ENCODE results near the gene C1orf232. TPM values are rescaled to one million over a fixed set of nuclear protein-coding genes. Genes with fewer than 3 reads are reported as not detected.

The C1orf232 gene
- total and polyA plus RNA-seq, 9 of the 15 experiments (the other 6 are each of a cell fraction or from before 2014, with no cell fraction given) = not detected

DNA sequence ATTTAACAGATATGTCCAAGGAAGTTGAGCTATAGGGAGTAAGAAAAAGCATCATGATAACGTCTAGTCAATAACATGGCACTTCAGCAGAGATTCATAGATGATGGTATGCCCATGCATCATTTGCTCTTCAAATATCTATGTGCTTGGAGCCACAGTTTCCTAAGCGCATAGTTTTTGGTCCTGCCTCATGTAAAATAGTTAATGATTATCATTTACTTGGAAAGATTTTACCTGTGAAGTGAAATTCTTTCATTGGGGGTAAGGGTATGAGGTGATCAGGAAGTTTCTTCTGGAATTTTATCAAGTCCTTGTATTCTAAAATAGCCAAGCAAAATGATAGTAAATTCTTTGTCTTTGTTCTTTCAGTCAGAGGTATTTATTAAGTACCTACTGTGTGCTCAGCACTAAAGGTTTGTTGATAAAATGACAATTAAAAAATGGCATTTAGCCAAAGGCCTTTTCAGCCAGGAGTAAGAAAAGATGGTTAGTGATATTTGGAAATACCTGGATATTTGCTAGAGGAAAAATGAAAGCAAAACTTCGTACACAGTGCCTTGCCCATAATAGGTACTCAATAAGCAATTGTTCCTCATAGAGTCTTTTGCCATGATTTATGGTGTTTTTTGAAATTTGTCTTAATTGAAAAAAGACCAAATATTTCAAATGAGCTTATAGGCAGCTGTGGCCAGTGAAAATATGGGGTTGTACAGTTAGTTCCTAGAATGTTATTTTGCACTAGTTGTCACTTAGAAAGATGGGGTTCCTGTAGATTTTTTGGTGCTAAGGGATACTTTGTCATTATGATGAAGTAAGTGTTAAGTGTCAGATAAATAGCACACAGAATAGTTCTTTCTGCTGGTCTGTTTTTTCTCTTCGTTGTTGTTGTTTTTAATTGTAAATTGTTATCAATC is 44.1 kb downstream of the C1orf232 start (continued):
- no peak for TF ChIP-seq NFYB (IDR thresholded peaks at IDR 0.05; ENCODE audit: extremely low read depth, insufficient read length)
- no peak for TF ChIP-seq CAMTA2 (CRISPR knock-in tag; conservative IDR thresholded peaks at IDR 0.05)
- no peak for TF ChIP-seq EWSR1 (IDR thresholded peaks at IDR 0.05; ENCODE audit: borderline replicate concordance, low read depth, partially characterized antibody)
- no peak for TF ChIP-seq HEY1 (CRISPR knock-in tag; IDR thresholded peaks at IDR 0.05; ENCODE audit: borderline replicate concordance)
- TF ChIP-seq NR2C1 (IDR thresholded peaks at IDR 0.05) = no peak
- peak; percentile 69; the same call in 1 of the 2 replicates for TF ChIP-seq NR2C1 (tag; IDR thresholded peaks at IDR 0.05)
- TF ChIP-seq EZH2 (IDR thresholded peaks at IDR 0.05; ENCODE audit: borderline replicate concordance, low read depth, low read length) = no peak
- TF ChIP-seq BCL6 (CRISPR knock-in tag; IDR thresholded peaks at IDR 0.05) = peak; percentile 64; the same call in 1 of the 2 replicates
- no peak for TF ChIP-seq RBBP5 (IDR thresholded peaks at IDR 0.05; ENCODE audit: borderline replicate concordance, insufficient read depth, low read length, poor library complexity, severe bottlenecking)
- TF ChIP-seq, protein P1, sequence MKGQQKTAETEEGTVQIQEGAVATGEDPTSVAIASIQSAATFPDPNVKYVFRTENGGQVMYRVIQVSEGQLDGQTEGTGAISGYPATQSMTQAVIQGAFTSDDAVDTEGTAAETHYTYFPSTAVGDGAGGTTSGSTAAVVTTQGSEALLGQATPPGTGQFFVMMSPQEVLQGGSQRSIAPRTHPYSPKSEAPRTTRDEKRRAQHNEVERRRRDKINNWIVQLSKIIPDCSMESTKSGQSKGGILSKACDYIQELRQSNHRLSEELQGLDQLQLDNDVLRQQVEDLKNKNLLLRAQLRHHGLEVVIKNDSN (CRISPR knock-in tag; IDR thresholded peaks at IDR 0.05) = no peak
- TF ChIP-seq ZNF707 (CRISPR knock-in tag; conservative IDR thresholded peaks at IDR 0.05) = 0 out of 2 replicates have a peak, but pooled peaks have one; percentile 14
- TF ChIP-seq SAFB (IDR thresholded peaks at IDR 0.05; ENCODE audit: borderline replicate concordance, low read depth, low read length) = no peak
- no peak for TF ChIP-seq CBFB (CRISPR knock-in tag; IDR thresholded peaks at IDR 0.05)
- TF ChIP-seq, protein P2, sequence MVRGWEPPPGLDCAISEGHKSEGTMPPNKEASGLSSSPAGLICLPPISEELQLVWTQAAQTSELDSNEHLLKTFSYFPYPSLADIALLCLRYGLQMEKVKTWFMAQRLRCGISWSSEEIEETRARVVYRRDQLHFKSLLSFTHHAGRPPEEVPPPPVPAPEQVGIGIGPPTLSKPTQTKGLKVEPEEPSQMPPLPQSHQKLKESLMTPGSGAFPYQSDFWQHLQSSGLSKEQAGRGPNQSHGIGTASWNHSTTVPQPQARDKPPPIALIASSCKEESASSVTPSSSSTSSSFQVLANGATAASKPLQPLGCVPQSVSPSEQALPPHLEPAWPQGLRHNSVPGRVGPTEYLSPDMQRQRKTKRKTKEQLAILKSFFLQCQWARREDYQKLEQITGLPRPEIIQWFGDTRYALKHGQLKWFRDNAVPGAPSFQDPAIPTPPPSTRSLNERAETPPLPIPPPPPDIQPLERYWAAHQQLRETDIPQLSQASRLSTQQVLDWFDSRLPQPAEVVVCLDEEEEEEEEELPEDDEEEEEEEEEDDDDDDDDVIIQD (CRISPR knock-in tag; IDR thresholded peaks at IDR 0.05) = no peak
- no peak for TF ChIP-seq GABPB1 (CRISPR knock-in tag; IDR thresholded peaks at IDR 0.05)
- TF ChIP-seq KLF16 (IDR thresholded peaks at IDR 0.05) = no peak
- TF ChIP-seq, protein P3, sequence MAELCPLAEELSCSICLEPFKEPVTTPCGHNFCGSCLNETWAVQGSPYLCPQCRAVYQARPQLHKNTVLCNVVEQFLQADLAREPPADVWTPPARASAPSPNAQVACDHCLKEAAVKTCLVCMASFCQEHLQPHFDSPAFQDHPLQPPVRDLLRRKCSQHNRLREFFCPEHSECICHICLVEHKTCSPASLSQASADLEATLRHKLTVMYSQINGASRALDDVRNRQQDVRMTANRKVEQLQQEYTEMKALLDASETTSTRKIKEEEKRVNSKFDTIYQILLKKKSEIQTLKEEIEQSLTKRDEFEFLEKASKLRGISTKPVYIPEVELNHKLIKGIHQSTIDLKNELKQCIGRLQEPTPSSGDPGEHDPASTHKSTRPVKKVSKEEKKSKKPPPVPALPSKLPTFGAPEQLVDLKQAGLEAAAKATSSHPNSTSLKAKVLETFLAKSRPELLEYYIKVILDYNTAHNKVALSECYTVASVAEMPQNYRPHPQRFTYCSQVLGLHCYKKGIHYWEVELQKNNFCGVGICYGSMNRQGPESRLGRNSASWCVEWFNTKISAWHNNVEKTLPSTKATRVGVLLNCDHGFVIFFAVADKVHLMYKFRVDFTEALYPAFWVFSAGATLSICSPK (IDR thresholded peaks at IDR 0.05; ENCODE audit: borderline replicate concordance) = no peak
- no peak for TF ChIP-seq ATF7 (IDR thresholded peaks at IDR 0.05)
- no peak for TF ChIP-seq TEAD4 (IDR thresholded peaks at IDR 0.05; ENCODE audit: low read length)
- no peak for TF ChIP-seq TEAD4 (CRISPR knock-in tag; IDR thresholded peaks at IDR 0.05; ENCODE audit: borderline replicate concordance)
- TF ChIP-seq ETV6 (IDR thresholded peaks at IDR 0.05; ENCODE audit: borderline replicate concordance in 1 of 2, low read depth in 2 of 2, low read length in 1 of 2) = no peak
- no peak for TF ChIP-seq ETV6 (CRISPR knock-in tag; IDR thresholded peaks at IDR 0.05; ENCODE audit: borderline replicate concordance)
- peak; percentile 82; the same call in 1 of the 2 replicates for TF ChIP-seq IFI16 (CRISPR knock-in tag; IDR thresholded peaks at IDR 0.05)
- TF ChIP-seq MEIS2 (IDR thresholded peaks at IDR 0.05; ENCODE audit: partially characterized antibody) = peak; percentile 40
- TF ChIP-seq HLTF (IDR thresholded peaks at IDR 0.05) = no peak; the same call in 1 of the 2 replicates
- no peak for TF ChIP-seq CBFA2T2 (conservative IDR thresholded peaks at IDR 0.05)
